H9 (cell line): ENCODE data around the gene TDRKH. TPM values are rescaled to one million over a fixed set of nuclear protein-coding genes. Genes with fewer than 3 reads are reported as not detected.
A peak's percentile ranks its signal among the peaks of the same experiment; 100 is the strongest.

Experiments
- DNase-seq: peaks from one replicate; pipeline ENCODE4 v3.0.0-alpha.2; 2017
- H2AFZ ChIP-seq: one replicate; pipeline ENCODE4 v1.6.1; 2013; ENCODE audit warnings: mild to moderate bottlenecking, low read length, control low read depth, moderate library complexity
- H2AK5ac ChIP-seq: 2 replicates; pipeline ENCODE4 v1.6.1; 2013; ENCODE audit warnings: low read length, control low read depth, mixed read lengths; ENCODE audit not compliant: insufficient read length
- H2BK120ac ChIP-seq: one replicate; pipeline ENCODE4 v1.6.1; 2013; ENCODE audit warnings: low read depth, mild to moderate bottlenecking, low read length, control low read depth, inconsistent platforms; ENCODE audit not compliant: poor library complexity, severe bottlenecking
- H2BK12ac ChIP-seq: 2 replicates; pipeline ENCODE4 v1.6.1; 2013; ENCODE audit warnings: low read length, control low read depth, mixed read lengths, low read depth; ENCODE audit not compliant: insufficient read length
- H2BK15ac ChIP-seq: 2 replicates; pipeline ENCODE4 v1.6.1; 2013; ENCODE audit warnings: low read depth, low read length, control low read depth
- H2BK20ac ChIP-seq: one replicate; pipeline ENCODE4 v1.6.1; 2013; ENCODE audit warnings: low read depth, mild to moderate bottlenecking, low read length, control low read depth, inconsistent platforms; ENCODE audit not compliant: poor library complexity, severe bottlenecking
- H2BK5ac ChIP-seq: 2 replicates; pipeline ENCODE4 v1.6.1; 2013; ENCODE audit warnings: low read length, control low read depth, mixed read lengths; ENCODE audit not compliant: insufficient read length
- H3K14ac ChIP-seq: 2 replicates; pipeline ENCODE4 v1.6.1; 2013; ENCODE audit warnings: low read length, control low read depth; ENCODE audit not compliant: insufficient read depth
- H3K18ac ChIP-seq: 2 replicates; pipeline ENCODE4 v1.6.1; 2013; ENCODE audit warnings: low read depth, mild to moderate bottlenecking, mixed read lengths, low read length, control low read depth; ENCODE audit not compliant: insufficient read length
- H3K23ac ChIP-seq: 2 replicates; pipeline ENCODE4 v1.6.1; 2013; ENCODE audit warnings: low read length, control low read depth, mixed read lengths, low read depth; ENCODE audit not compliant: insufficient read length
- H3K23me2 ChIP-seq: 2 replicates; pipeline ENCODE4 v1.6.1; 2013; ENCODE audit warnings: low read depth, mild to moderate bottlenecking, mixed read lengths, low read length, control low read depth; ENCODE audit not compliant: insufficient read length, poor library complexity, severe bottlenecking
- H3K27ac ChIP-seq: 2 replicates; pipeline ENCODE4 v1.5.1; 2013; ENCODE audit warnings: low read length, control low read depth, mixed read lengths, low read depth; ENCODE audit not compliant: insufficient read length
- H3K27me3 ChIP-seq: 2 replicates; pipeline ENCODE4 v1.6.1; 2013; ENCODE audit warnings: low read length, control low read depth, inconsistent platforms; ENCODE audit not compliant: insufficient read depth
- H3K4ac ChIP-seq: 2 replicates; pipeline ENCODE4 v1.6.1; 2013; ENCODE audit warnings: low read depth, mild to moderate bottlenecking, control low read depth, inconsistent platforms, low read length, moderate library complexity
- H3K4me1 ChIP-seq: 2 replicates; pipeline ENCODE4 v1.6.1; 2013; ENCODE audit warnings: low read length, control low read depth, inconsistent platforms; ENCODE audit not compliant: insufficient read depth
- H3K4me2 ChIP-seq: 2 replicates; pipeline ENCODE4 v1.6.1; 2013; ENCODE audit warnings: low read length, control low read depth, mixed read lengths; ENCODE audit not compliant: insufficient read length, insufficient read depth
- H3K56ac ChIP-seq: 2 replicates; pipeline ENCODE4 v1.6.1; 2013; ENCODE audit warnings: low read depth, mild to moderate bottlenecking, mixed read lengths, low read length, control low read depth; ENCODE audit not compliant: insufficient read length
- H3K79me1 ChIP-seq: 2 replicates; pipeline ENCODE4 v1.6.1; 2013; ENCODE audit warnings: low read depth, mild to moderate bottlenecking, moderate library complexity, low read length, control low read depth, inconsistent platforms; ENCODE audit not compliant: insufficient read depth, poor library complexity, severe bottlenecking
- H3K79me2 ChIP-seq: 2 replicates; pipeline ENCODE4 v1.6.1; 2013; ENCODE audit warnings: low read length, control low read depth, inconsistent platforms; ENCODE audit not compliant: insufficient read depth
- H3K9ac ChIP-seq: 2 replicates; pipeline ENCODE4 v1.6.1; 2013; ENCODE audit warnings: low read length, control low read depth, mixed read lengths; ENCODE audit not compliant: insufficient read length; ENCODE audit errors: extremely low read depth
- H3K9me3 ChIP-seq: one replicate; pipeline ENCODE4 v1.6.1; 2013; ENCODE audit warnings: low read depth, low read length, inconsistent platforms; ENCODE audit not compliant: control insufficient read depth
- H3T11ph ChIP-seq: one replicate; pipeline ENCODE4 v1.6.1; 2013; ENCODE audit warnings: mild to moderate bottlenecking, low read length, control low read depth, inconsistent platforms
- H4K20me1 ChIP-seq: one replicate; pipeline ENCODE4 v1.6.1; 2013; ENCODE audit not compliant: control insufficient read depth, insufficient read length, insufficient read depth
- H4K5ac ChIP-seq: 2 replicates; pipeline ENCODE4 v1.6.1; 2013; ENCODE audit warnings: low read depth, mild to moderate bottlenecking, mixed read lengths, low read length, control low read depth; ENCODE audit not compliant: insufficient read length
- H4K8ac ChIP-seq: replicated peaks from 2 replicates; pipeline ENCODE4 v1.6.1; 2013; ENCODE audit warnings: low read length, control low read depth, mixed read lengths, low read depth; ENCODE audit not compliant: insufficient read length
- H4K91ac ChIP-seq: 2 replicates; pipeline ENCODE4 v1.6.1; 2013; ENCODE audit warnings: low read depth, mild to moderate bottlenecking, moderate library complexity, mixed read lengths, low read length, control low read depth; ENCODE audit not compliant: insufficient read length
- H3K27ac Mint-ChIP-seq, 3 experiments: 2 replicates in 2 of 3; 3 replicates in 1 of 3; pipeline ENCODE4 v1.8.0; 2020 to 2021; ENCODE audit warnings: mixed read lengths in 3 of 3, mild to moderate bottlenecking in 1 of 3, moderate library complexity in 1 of 3
- H3K27me3 Mint-ChIP-seq: 2 replicates; pipeline ENCODE4 v1.8.0; 2021; ENCODE audit warnings: low read depth, mild to moderate bottlenecking, moderate library complexity, mixed read lengths
- H3K36me3 Mint-ChIP-seq, 3 experiments: 2 replicates in 2 of 3; 3 replicates in 1 of 3; pipeline ENCODE4 v1.8.0; 2020 to 2021; ENCODE audit warnings: low read depth in 3 of 3, mixed read lengths in 3 of 3; ENCODE audit not compliant: insufficient read depth in 1 of 3
- H3K4me1 Mint-ChIP-seq, 2 experiments: 2 replicates each; pipeline ENCODE4 v1.8.0; 2020; ENCODE audit warnings: mixed read lengths in 2 of 2
- H3K4me3 Mint-ChIP-seq, 2 experiments: 2 replicates in 1 of 2; 3 replicates in 1 of 2; pipeline ENCODE4 v1.8.0; 2020 to 2021; ENCODE audit warnings: mild to moderate bottlenecking in 2 of 2, mixed read lengths in 2 of 2, moderate library complexity in 1 of 2
- H3K9me3 Mint-ChIP-seq, 2 experiments: 2 replicates in 1 of 2; 3 replicates in 1 of 2; pipeline ENCODE4 v1.8.0; 2020; ENCODE audit warnings: mild to moderate bottlenecking in 2 of 2, mixed read lengths in 2 of 2, moderate library complexity in 1 of 2
- WGBS: extraction: QIAGEN DNeasy Blood & Tissue Kit; methylation state at CpG from one replicate; pipeline ENCODE4 v1.1.7; 2013; ENCODE audit warnings: missing lambda C conversion rate, low lambda C conversion rate, mixed read lengths; ENCODE audit not compliant: insufficient read length; ENCODE audit errors: extremely low coverage; 5-methylcytosine and 5-hydroxymethylcytosine counted together
- total RNA-seq: library from RNA; stranded (reverse); gene quantifications from 2 replicates; pipeline ENCODE4 v1.2.1, GENCODE V29; 2021
- TF ChIP-seq, protein P1 (sequence below): fragments of 200-600 bp; sonication (generic); conservative IDR thresholded peaks from 3 replicates; pipeline ENCODE4 v1.8.0; 2021; ENCODE audit warnings: antibody characterized with exemption, mild to moderate bottlenecking

TDRKH gene
- total RNA-seq, 1 experiment from 2014 or later = 24.0 TPM

DNA sequence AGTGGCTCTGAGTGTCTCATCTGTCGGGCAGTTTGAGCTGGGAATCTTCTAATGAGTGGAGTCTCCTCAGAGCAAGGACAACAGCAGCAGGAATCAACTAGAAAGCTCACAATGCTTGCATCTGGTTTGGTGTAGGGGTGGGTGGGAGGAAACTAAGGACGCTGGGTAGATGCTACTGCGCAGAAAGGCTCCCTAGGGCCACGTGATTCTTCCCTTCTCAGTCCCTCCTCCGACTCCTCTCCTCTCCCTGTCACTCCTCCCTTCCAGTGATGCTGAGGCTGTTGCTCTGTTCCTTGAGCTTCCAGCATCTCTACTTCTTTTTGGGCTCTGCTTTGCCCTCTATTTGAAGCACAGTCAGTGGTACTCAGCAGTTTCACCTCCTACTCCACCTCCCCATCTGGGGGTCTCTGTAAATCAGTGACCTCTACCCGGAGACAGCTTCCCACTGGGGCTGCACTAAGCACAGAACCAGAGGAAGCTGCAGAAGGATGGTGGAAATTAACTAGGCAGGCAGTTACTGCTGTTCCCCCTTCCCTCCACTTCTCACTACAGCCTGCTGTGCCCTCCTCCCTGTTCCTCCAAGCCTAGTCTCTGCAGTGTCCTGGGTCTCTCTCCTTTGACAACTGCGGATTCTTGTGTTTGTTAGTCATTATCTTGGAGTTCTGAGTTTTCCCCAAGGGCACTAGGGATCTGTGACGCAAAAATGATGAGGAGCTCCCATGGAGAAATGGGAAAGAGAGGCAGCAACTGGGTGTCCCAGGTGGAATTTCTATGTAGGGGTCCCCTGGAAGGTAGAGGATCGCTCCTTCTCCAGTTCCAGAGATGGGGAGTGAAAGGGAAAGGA is 9.1 kb upstream of the TDRKH start:
- no peak overlapping the region for H2AFZ ChIP-seq
- H3K4ac ChIP-seq = no peak overlapping the region
- no peak overlapping the region for H2AK5ac ChIP-seq
- H2BK12ac ChIP-seq = no peak overlapping the region
- no peak overlapping the region for H3K18ac ChIP-seq
- no peak overlapping the region for H2BK120ac ChIP-seq
- H3T11ph ChIP-seq = no peak overlapping the region
- no peaks in the 10 kb centered on the region for H3K27me3 ChIP-seq
- Mint-ChIP-seq H3K9me3 (no peaks in the 10 kb centered on the region), H3K4me1 (peaks cover 3 to 16% of the 10 kb centered on the region in 2 experiments; a peak in 3 of 4 replicates), H3K36me3 (peaks cover 0 to under 1% (median 0%) of the 10 kb centered on the region in 3 experiments; a peak in 2 of 7 replicates), H3K4me3 (no peak overlapping the region), H3K27ac (peak overlapping the region in 1 of 3 experiments; percentile 62; a peak in 2 of 7 replicates), H3K27me3 (peaks cover 9% of the 10 kb centered on the region)
- TF ChIP-seq, protein P1, sequence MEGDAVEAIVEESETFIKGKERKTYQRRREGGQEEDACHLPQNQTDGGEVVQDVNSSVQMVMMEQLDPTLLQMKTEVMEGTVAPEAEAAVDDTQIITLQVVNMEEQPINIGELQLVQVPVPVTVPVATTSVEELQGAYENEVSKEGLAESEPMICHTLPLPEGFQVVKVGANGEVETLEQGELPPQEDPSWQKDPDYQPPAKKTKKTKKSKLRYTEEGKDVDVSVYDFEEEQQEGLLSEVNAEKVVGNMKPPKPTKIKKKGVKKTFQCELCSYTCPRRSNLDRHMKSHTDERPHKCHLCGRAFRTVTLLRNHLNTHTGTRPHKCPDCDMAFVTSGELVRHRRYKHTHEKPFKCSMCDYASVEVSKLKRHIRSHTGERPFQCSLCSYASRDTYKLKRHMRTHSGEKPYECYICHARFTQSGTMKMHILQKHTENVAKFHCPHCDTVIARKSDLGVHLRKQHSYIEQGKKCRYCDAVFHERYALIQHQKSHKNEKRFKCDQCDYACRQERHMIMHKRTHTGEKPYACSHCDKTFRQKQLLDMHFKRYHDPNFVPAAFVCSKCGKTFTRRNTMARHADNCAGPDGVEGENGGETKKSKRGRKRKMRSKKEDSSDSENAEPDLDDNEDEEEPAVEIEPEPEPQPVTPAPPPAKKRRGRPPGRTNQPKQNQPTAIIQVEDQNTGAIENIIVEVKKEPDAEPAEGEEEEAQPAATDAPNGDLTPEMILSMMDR = no peak
- H3K23ac ChIP-seq = no peak overlapping the region
- H2BK5ac ChIP-seq = no peak overlapping the region
- no peak overlapping the region for H3K4me2 ChIP-seq
- H3K9ac ChIP-seq = no peak overlapping the region
- no peaks in the 10 kb centered on the region for H3K79me1 ChIP-seq
- no peak overlapping the region for H2BK15ac ChIP-seq
- H4K91ac ChIP-seq = no peak overlapping the region
- H4K5ac ChIP-seq = no peak overlapping the region
- no peak overlapping the region for H3K56ac ChIP-seq
- no CpG with 5 or more reads among the region's 9 CpGs for WGBS
- no peak overlapping the region for H3K27ac ChIP-seq
- H3K23me2 ChIP-seq = no peaks in the 10 kb centered on the region
- H3K79me2 ChIP-seq = no peaks in the 10 kb centered on the region
- H4K8ac ChIP-seq = no peak overlapping the region
- no peaks in the 10 kb centered on the region for H4K20me1 ChIP-seq
- H2BK20ac ChIP-seq = no peak overlapping the region
- DNase-seq = peak; percentile 49
- peak overlapping the region; percentile 46; the same call in 1 of the 2 replicates for H3K14ac ChIP-seq
- no peaks in the 10 kb centered on the region for H3K9me3 ChIP-seq
- H3K4me1 ChIP-seq = no peaks in the 10 kb centered on the region
